Glomerular visceral epithelial cell (primary cell): ENCODE data around the gene TOMT.

Source experiments
- DNase-seq: peaks from one replicate; pipeline ENCODE4 v3.0.0-alpha.2; 2016; ENCODE audit errors: extremely low spot score

Gene TOMT

GRCh38 chr11:72085621-72086351, 19.9 kb upstream of the TOMT start:
- DNase-seq = no peak

- DNase-seq = no peak
Measured at GRCh38 chr11:72088076-72088808, 17.5 kb upstream of the TOMT start.

- DNase-seq = peak; percentile 38
Measured at GRCh38 chr11:72091292-72091691, 14.4 kb upstream of the TOMT start.

- DNase-seq = no peak
Measured at GRCh38 chr11:72098741-72099140, 7.0 kb upstream of the TOMT start.

- no peak for DNase-seq
Measured at GRCh38 chr11:72100009-72100408, 5.7 kb upstream of the TOMT start.

GRCh38 chr11:72100462-72100861, 5.3 kb upstream of the TOMT start:
- no peak for DNase-seq

GRCh38 chr11:72102162-72102561, 3.6 kb upstream of the TOMT start:
- DNase-seq = no peak

GRCh38 chr11:72102631-72102945, 3.1 kb upstream of the TOMT start:
- no peak for DNase-seq

- peak; percentile 98 for DNase-seq
Measured at GRCh38 chr11:72102946-72103753, 2.6 kb upstream of the TOMT start, which contains the start of gene LAMTOR1. TSS of gene LAMTOR1 (minus strand) at chr11:72103297. CDS start at chr11:72103224, 73 bp downstream.

- no peak for DNase-seq
Measured at GRCh38 chr11:72103754-72104167, 2.0 kb upstream of the TOMT start.

GRCh38 chr11:72111300-72112142, 5.8 kb downstream of the TOMT start:
- DNase-seq = no peak

- DNase-seq = peak; percentile 98
Measured at GRCh38 chr11:72112143-72112977, 6.6 kb downstream of the TOMT start, which contains the start of gene ANAPC15. TSS of gene ANAPC15 (minus strand) at chr11:72112695. CDS start at chr11:72111276, 1,419 bp downstream.

GRCh38 chr11:72112978-72113808, 7.5 kb downstream of the TOMT start:
- no peak for DNase-seq

- DNase-seq = no peak
Measured at GRCh38 chr11:72114570-72114969, 8.8 kb downstream of the TOMT start.

GRCh38 chr11:72116019-72116755, 10.5 kb downstream of the TOMT start:
- no peak for DNase-seq

- no peak for DNase-seq
Measured at GRCh38 chr11:72119198-72119597, 13.5 kb downstream of the TOMT start.

GRCh38 chr11:72120930-72121329, 15.2 kb downstream of the TOMT start:
- DNase-seq = no peak

GRCh38 chr11:72122607-72123006, 16.9 kb downstream of the TOMT start:
- no peak for DNase-seq

GRCh38 chr11:72123117-72123653, 17.5 kb downstream of the TOMT start:
- no peak for DNase-seq
